Hematopoietic multipotent progenitor cell treated with erythropoietin and hydrocortisone succinate and interleukin-3 and kit ligand, for 8 days (in vitro differentiated cells): Measurements from ENCODE around the gene LCN10.
"Not testable (repeated sequence)": the region's sequence is repeated elsewhere in the genome, so short reads cannot be mapped to it uniquely, and the experiment has no call there.

Experiments
- DNase-seq: peaks from one replicate; pipeline ENCODE4 v3.0.0-alpha.2; 2015

LCN10 gene

DNA sequence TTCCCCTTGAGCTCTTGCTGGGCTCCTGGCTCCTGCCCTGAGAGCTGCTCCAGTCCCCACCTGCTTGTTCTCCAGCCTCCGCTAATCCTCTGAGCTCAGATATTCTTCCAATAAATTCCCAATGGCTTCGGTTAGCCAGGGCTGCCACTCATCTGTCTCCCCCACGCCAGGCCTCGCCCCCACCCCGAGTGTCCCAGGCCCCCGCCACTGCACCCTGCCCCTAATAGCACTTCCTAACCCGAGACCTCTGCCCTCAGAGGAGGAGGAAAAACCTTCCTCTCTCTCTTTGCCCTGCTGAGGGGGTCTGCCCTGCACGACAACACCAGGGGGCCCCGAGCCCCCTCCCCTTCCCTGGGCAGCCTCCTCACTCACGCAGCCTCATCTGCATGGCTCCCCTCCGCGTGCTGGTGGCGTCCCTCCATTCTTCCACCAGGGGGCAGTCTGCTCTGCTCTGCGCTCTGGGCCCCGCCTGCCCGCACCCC is 27.0 kb upstream of the LCN10 start:
- DNase-seq = peak; percentile 58

DNA sequence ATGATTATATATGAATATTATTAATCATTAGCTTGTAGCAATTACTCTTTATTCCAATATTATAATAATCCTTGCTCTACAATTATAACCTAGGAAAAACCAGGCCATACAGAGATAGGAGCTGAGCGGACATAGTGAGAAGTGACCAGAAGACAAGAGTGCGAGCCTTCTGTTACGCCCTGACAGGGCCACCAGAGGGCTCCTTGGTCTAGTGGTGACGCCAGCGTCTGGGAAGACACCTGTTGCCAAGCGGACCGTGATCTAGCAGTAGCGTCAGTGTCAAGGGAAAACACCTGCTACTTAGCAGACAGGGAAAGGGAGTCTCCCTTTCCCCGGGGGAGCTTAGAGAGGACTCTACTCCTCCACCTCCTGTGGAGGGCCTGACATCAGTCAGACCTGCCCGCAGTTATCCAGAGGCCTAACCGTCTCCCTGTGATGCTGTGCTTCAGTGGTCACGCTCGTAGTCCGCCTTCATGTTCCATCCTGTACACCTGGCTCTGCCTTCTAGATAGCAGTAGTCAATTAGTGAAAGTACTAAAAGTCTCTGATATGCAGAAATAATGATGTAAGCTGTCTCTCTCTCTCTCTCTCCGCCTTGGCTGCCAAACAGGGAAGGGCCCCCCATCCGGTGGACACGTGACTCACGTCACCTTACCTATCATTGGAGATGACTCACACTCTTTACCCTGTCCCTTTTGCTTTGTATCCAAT is 23.8 kb upstream of the LCN10 start:
- DNase-seq = peak; percentile 64

DNA sequence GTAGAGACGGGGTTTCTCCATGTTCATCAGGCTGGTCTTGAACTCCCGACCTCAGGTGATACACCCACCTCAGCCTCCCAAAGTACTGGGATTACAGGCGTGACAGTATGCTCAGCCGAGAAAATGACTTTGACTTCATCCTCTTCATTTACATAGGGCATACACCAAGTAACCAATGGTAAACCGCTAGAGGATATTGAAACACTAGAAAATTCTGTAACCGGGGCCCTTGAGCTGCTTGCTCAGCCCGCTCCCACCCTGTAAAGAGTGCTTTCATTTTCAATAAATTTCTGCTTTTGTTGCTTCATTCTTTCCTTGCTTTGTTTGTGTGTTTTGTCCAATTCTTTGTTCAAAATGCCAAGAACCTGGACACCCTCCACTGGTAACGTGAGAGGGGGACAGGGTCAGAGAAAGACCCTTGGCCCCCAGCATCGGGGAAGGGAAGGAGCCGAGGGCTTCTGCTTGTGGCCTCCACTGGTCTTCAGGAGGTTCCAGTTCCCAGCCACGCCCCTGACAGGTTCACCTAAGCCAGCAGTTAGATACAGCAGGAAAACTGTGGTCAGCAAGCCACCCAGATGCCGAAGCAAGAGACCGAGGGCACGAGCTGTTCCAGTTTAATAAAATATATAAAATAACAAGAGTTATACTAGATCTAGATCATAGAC is 23.1 kb upstream of the LCN10 start:
- DNase-seq = not testable (repeated sequence)

GRCh38 chr9:136765041-136765440 is 22.3 kb upstream of the LCN10 start:
- DNase-seq = no peak

- DNase-seq = no peak
These were observed 21.7 kb upstream of the LCN10 start, which contains the start of gene LCN15 for GRCh38 chr9:136764301-136764891. LCN15 (minus strand) TSS chr9:136764518; CDS start chr9:136764488, 30 bp downstream.

- DNase-seq = no peak
These were observed 20.9 kb upstream of the LCN10 start for GRCh38 chr9:136763649-136764035.

- DNase-seq = peak; percentile 58
These were observed 20.3 kb upstream of the LCN10 start for GRCh38 chr9:136762915-136763648.

DNA sequence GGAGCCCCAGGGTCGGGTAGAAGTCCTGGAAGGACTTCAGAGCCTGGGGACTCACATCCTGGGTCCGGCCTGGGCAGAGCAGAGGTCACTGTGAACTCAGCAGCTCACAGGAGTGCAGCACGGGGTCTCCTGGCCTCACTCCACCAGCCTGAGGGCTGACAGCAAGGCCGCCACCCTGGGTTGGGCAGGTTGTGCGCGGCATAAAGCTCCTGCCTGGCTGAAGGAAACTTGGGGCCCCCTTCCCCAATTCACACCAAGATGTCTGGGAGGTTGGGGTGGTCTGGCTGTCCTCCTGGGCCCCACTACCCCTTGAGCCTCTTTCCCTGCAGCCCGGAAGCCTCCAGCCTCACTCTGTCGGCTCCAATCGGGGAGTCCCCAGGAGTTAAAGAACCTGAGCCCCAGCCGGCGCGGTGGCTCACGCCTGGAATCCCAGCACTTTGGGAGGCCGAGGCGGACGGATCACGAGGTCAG is 19.5 kb upstream of the LCN10 start:
- no peak for DNase-seq

GRCh38 chr9:136761545-136761981 is 18.8 kb upstream of the LCN10 start:
- DNase-seq = no peak

- DNase-seq = peak; percentile 70
These were observed 18.2 kb upstream of the LCN10 start for GRCh38 chr9:136760834-136761544.

DNA sequence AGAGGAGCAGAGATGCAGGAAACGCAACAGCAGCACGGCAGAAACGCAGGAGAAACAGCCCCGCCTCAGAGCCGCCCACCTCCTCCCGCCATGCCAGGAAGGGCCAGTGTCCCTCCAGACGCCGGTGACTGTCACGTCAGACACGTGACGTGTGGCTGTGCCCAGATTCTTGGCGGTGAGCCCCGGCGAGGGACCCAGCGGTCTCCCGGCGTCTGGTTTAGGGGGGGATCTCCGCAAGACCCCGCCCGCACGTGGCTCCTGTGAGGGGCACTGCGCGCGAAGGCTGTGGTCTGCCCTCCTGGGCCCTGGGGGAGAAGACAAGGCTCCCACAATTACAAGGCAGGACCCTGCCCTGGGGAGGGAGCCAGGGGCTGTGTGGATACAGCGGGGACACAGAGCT is 17.7 kb upstream of the LCN10 start:
- no peak for DNase-seq

DNA sequence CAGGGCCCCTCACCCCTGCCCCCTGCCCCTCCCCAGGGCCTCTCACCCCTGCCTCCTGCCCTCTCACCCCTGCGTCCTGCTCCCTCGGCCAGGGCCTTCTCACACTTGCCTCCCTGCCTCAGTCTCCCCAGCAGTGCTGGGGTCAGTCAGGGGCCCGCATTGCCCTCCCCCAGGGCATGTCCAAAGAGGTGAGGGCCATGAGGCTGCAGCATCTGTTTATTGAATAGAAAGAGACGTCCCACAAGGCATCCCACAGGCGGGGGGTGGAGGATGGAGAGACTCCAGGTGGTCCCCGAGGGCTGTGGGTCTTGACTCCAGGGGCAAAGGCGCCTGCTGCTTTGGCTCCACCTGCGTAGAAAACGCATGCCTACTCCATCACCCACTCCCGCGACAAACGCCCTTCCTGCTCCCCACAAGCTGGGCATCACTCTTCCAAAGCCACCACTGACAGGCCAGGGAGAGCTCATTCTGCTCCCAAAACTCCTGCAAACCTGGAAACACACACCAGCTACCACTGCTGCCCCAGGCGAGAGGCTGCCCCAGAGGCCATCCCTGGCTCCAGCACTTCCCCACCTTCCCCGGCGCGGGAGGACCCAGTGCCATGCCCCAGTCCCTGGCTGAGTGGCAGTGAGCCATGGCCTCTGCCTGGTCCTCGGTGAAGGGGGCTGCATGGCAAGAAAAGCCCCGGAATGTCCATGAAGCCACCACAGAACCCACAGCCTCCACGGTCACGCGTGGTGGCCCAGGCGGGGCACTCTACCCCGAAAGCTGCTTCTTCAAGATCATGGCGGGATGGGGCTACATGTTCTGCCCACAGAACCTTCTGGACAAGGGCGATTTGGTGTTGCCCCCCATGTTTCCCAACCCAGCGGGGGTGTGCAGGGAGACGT is 16.9 kb upstream of the LCN10 start:
- no peak for DNase-seq

DNA sequence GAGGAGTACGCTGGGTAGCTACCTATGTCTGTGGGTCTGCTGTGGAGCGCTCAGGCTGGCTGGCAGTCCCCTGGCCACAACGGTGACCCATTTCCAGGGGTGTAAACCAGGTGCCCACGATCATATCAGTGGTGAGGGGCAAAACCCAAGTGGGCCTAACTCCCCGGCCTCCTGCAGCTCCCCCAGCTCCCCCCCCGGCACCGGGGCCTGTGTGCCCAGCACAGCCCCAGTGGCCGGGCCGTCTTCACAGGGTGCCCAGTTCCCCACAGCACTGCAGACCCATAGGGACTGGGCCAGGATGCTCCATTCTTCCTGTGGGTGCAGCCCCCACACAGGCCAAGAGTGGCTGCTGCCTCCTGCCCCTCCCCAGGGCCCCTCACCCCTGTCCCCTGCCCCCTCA is 16.3 kb upstream of the LCN10 start:
- no peak for DNase-seq

DNA sequence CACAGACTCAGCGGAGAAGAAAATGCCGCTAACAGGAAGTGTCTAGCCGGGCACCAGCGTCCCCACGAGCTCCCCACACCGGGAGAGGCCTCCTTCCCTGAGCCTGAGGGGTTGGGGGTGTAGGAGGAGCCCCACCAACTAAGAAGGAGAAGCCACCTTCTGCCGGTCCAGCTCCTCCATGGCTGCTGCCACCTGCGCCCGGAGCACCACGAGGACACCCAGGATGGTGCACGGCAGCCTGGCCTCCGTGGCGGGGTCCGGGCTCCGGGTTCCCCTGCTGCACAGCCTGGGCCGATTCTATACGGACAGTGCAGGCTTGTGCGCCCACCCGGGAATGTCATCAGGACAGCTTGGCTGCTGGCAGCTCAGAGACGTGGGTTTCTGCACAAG is 15.0 kb upstream of the LCN10 start:
- no peak for DNase-seq

DNA sequence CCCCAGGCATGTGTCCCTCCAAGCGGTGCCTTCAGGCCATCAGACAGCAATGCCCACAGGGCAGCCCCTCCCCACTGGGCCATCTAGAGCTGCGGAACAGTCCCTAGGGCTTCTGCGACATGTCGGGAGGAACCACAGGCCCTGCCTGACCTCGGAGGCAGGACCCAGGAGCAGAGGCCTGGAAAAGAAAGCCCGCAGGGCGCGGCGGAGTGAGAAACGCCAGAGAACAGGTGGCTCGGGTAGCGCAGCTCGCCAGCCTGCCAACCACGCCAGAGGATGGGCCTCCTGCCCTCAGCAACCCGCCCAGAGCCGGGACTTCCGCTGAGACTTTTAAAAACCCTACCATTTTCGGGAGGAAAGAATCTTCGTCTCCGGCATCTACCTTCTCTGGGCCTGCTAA is 14.6 kb upstream of the LCN10 start:
- no peak for DNase-seq

DNA sequence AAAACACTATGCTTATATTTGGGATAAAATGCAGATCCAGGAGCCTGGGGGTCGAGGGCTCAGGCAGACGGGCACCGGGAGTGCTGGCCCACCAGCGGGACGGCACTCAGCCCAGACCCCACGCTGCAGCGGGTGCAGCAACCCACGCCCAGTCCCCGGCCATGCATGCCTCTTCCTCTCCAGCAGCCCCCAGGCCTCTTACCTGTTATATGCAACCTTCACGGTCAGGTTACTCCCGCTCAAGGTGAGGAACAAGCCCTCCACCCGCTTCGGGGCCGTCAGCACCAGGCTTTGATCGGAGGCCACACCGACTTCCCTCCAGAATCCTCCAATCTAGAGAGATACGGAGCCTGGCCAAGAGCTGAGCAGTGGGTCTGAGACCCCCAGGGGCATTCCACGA is 14.1 kb upstream of the LCN10 start:
- DNase-seq = no peak

DNA sequence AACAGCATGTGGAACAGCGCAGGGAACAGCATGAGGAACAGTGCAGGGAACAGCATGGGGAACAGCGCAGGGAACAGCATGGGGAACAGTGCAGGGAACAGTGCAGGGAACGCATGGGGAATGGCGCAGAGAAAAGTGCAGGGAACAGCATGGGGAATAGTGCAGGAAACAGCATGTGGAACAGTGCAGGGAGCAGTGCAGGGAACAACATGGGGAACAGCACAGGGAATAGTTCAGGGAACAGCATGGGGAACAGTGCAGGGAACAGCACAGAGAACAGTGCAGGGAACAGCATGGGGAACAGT is 13.3 kb upstream of the LCN10 start:
- DNase-seq = no peak

GRCh38 chr9:136755302-136756133 is 12.8 kb upstream of the LCN10 start:
- DNase-seq = not testable (repeated sequence)

- DNase-seq = no peak
These were observed 12.0 kb upstream of the LCN10 start for GRCh38 chr9:136754626-136755301.

DNA sequence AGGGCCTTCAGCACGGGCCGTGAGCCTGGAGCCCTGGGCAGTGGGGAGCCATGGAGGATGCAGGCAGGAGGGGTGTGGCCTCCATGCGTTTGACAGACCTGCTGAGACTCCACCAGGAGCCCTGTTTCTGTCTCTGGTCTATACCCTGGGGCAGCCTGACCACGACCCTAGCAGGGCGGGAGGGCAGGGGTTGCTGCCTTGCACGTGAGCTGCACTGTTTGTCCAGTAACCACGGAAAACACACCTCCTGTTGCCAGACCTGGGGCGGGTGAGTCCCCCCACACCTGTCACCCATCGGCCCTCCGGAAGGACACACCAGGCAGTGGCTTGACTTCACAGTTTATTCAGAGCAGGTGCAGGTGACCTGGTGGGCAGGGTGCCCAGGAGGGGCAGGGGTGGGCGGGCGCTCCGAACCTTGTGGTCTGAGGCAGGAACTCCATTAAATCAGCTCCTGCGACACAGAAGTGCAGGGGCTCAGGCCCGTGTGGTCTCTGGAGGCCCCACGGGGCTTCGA is 11.4 kb upstream of the LCN10 start:
- DNase-seq = no peak
